Liver (tissue), 9 donors: Measurements from ENCODE around the gene DSPP. TPM values are rescaled to one million over a fixed set of nuclear protein-coding genes. Genes with fewer than 3 reads are reported as not detected.

Experiments
- DNase-seq: peaks from one replicate; pipeline ENCODE4 v3.0.0-alpha.2; 2017; ENCODE audit warnings: low spot score
- H3K27ac ChIP-seq, 2 donors: one replicate each; pipeline ENCODE4 v1.7.0; 2013; ENCODE audit warnings: inconsistent platforms in 2 of 2, low read length in 2 of 2, control low read depth in 1 of 2, low read depth in 1 of 2, mild to moderate bottlenecking in 1 of 2
- H3K27me3 ChIP-seq, 4 donors: one replicate each; pipeline versions ENCODE4 v1.6.1 to v1.7.0; 2013; ENCODE audit warnings: low read length in 3 of 4, inconsistent platforms in 1 of 4, mild to moderate bottlenecking in 1 of 4, moderate library complexity in 1 of 4; ENCODE audit not compliant: control insufficient read depth in 4 of 4, insufficient read depth in 4 of 4
- H3K36me3 ChIP-seq, 4 donors: one replicate each; pipeline versions ENCODE4 v1.6.1 to v1.7.0; 2013; ENCODE audit warnings: low read length in 3 of 4, mild to moderate bottlenecking in 3 of 4, low read depth in 1 of 4, moderate library complexity in 1 of 4; ENCODE audit not compliant: control insufficient read depth in 4 of 4, insufficient read depth in 3 of 4
- H3K4me1 ChIP-seq, 4 donors: one replicate each; pipeline versions ENCODE4 v1.6.1 to v1.7.0; 2013; ENCODE audit warnings: low read length in 3 of 4, mild to moderate bottlenecking in 3 of 4, moderate library complexity in 1 of 4; ENCODE audit not compliant: control insufficient read depth in 4 of 4, insufficient read depth in 4 of 4
- H3K4me3 ChIP-seq, 3 donors: one replicate each; pipeline versions ENCODE4 v1.6.1 to v1.7.0; 2013; ENCODE audit warnings: low read length in 3 of 3, control low read depth in 1 of 3, low read depth in 1 of 3, mild to moderate bottlenecking in 1 of 3
- H3K9ac ChIP-seq, 2 donors: one replicate each; pipeline ENCODE4 v1.7.0; 2013; ENCODE audit warnings: low read length in 2 of 2, mild to moderate bottlenecking in 2 of 2, moderate library complexity in 2 of 2, control low read depth in 1 of 2, low read depth in 1 of 2
- H3K9me3 ChIP-seq, 4 donors: one replicate each; pipeline versions ENCODE4 v1.6.1 to v1.7.0; 2013; ENCODE audit warnings: low read length in 3 of 4; ENCODE audit not compliant: control insufficient read depth in 4 of 4
- EGR1 ChIP-seq, 2 donors: IDR thresholded peaks; 2 replicates each; pipeline ENCODE4 v1.6.1; 2016 to 2018; ENCODE audit warnings: antibody characterized with exemption in 2 of 2, low read depth in 2 of 2
- FOXA2 ChIP-seq: IDR thresholded peaks from 2 replicates; pipeline ENCODE4 v1.6.1; 2016; ENCODE audit warnings: antibody characterized with exemption
- GABPA ChIP-seq, 2 donors: IDR thresholded peaks in 1 of 2; conservative IDR thresholded peaks in 1 of 2; 2 replicates each; pipeline ENCODE4 v1.6.1; 2016; ENCODE audit warnings: antibody characterized with exemption in 2 of 2, mild to moderate bottlenecking in 1 of 2, moderate library complexity in 1 of 2
- HNF4A ChIP-seq, 2 donors: conservative IDR thresholded peaks; 2 replicates each; pipeline ENCODE4 v1.6.1; 2016; ENCODE audit warnings: antibody characterized with exemption in 2 of 2, mild to moderate bottlenecking in 2 of 2
- HNF4G ChIP-seq: IDR thresholded peaks from 2 replicates; pipeline ENCODE4 v1.6.1; 2016; ENCODE audit warnings: antibody characterized with exemption
- JUND ChIP-seq, 2 donors: IDR thresholded peaks; 2 replicates each; pipeline ENCODE4 v1.6.1; 2016; ENCODE audit warnings: antibody characterized with exemption in 2 of 2
- NR2F2 ChIP-seq: IDR thresholded peaks from 2 replicates; pipeline ENCODE4 v1.6.1; 2016; ENCODE audit warnings: antibody characterized with exemption
- RAD21 ChIP-seq, 2 donors: IDR thresholded peaks; 2 replicates each; pipeline ENCODE4 v1.6.1; 2016; ENCODE audit warnings: antibody characterized with exemption in 2 of 2, mild to moderate bottlenecking in 2 of 2
- RXRA ChIP-seq, 2 donors: IDR thresholded peaks; 2 replicates each; pipeline ENCODE4 v1.6.1; 2017 to 2018; ENCODE audit warnings: antibody characterized with exemption in 2 of 2, mild to moderate bottlenecking in 1 of 2
- SP1 ChIP-seq: IDR thresholded peaks from 2 replicates; pipeline ENCODE4 v1.6.1; 2018; ENCODE audit warnings: antibody characterized with exemption, mild to moderate bottlenecking
- TAF1 ChIP-seq: conservative IDR thresholded peaks from 2 replicates; pipeline ENCODE4 v1.6.1; 2016; ENCODE audit warnings: antibody characterized with exemption, mild to moderate bottlenecking
- YY1 ChIP-seq: IDR thresholded peaks from 2 replicates; pipeline ENCODE4 v1.6.1; 2016; ENCODE audit warnings: antibody characterized with exemption, mild to moderate bottlenecking
- WGBS: extraction: QIAGEN DNeasy Blood & Tissue Kit; methylation state at CpG from one replicate; pipeline ENCODE4 v1.1.7; 2013; 5-methylcytosine and 5-hydroxymethylcytosine counted together
- polyA plus RNA-seq, 2 donors: library from polyadenylated mRNA; stranded (reverse) in 1 of 2; unstranded in 1 of 2; fragments of 200-250 nt in 1 of 2; fragments of >200 nt in 1 of 2; fragmentation: Nextera tagmentation in 1 of 2; extraction: Ambion mirVana in 1 of 2; gene quantifications; one replicate each; pipeline versions ENCODE4 v1.2.1 to v1.2.3, GENCODE V29; 2013 to 2015
- total RNA-seq, 2 donors: library from RNA; depleted of rRNA; stranded (reverse); fragments of >200 nt; gene quantifications; one replicate each; pipeline ENCODE4 v1.2.3, GENCODE V29; 2014
- TF ChIP-seq, protein P1 (sequence below): IDR thresholded peaks from 2 replicates; pipeline ENCODE4 v1.6.1; 2016; ENCODE audit warnings: antibody characterized with exemption
- TF ChIP-seq, protein P2 (sequence below): IDR thresholded peaks from 2 replicates; pipeline ENCODE4 v1.6.1; 2016; ENCODE audit warnings: antibody characterized with exemption
- TF ChIP-seq, protein P3 (sequence below): IDR thresholded peaks from 2 replicates; pipeline ENCODE4 v1.6.1; 2016; ENCODE audit warnings: antibody characterized with exemption
- TF ChIP-seq, protein P4 (sequence below): IDR thresholded peaks from 2 replicates; pipeline ENCODE4 v1.6.1; 2016; ENCODE audit warnings: antibody characterized with exemption, mild to moderate bottlenecking
- TF ChIP-seq, protein P5 (sequence below): fragments of 150-350 bp; IDR thresholded peaks from 2 replicates; pipeline ENCODE4 v1.5.1; 2017; ENCODE audit warnings: improper control_type of control experiment, low read depth, low read length; ENCODE audit not compliant: missing input control
- donor health status: healthy.
- donor health status: healthy.
- donor health status: healthy.
- donor health status: healthy.
- donor health status: healthy.

The DSPP gene
- total and polyA plus RNA-seq, 4 donors: under 0.01 TPM; not detected in 3

DNA sequence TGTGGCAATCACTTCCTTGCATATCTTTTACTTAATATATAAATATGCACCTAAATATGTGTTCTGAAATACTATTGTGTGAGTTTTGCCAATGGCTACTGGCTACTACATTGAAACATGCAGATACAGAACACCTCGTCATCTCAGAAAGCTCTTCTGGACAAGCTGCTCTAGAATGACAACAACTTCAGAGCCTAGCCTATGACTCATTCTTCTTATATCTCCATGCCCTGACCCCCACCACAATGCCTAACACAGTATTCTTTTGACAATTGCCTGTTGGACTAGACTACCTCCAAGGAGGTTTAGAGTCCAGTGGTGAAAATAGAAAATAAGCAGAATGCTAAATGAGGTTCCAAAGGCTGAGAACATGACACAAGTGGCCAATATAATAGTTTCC is 24.1 kb downstream of the DSPP start:
- TF ChIP-seq TAF1 (no peak), HNF4A (conservative IDR thresholded peaks at IDR 0.05) (no peak), JUND (IDR thresholded peaks at IDR 0.05) (no peak), RXRA (IDR thresholded peaks at IDR 0.05) (no peak)
- TF ChIP-seq, protein P1, sequence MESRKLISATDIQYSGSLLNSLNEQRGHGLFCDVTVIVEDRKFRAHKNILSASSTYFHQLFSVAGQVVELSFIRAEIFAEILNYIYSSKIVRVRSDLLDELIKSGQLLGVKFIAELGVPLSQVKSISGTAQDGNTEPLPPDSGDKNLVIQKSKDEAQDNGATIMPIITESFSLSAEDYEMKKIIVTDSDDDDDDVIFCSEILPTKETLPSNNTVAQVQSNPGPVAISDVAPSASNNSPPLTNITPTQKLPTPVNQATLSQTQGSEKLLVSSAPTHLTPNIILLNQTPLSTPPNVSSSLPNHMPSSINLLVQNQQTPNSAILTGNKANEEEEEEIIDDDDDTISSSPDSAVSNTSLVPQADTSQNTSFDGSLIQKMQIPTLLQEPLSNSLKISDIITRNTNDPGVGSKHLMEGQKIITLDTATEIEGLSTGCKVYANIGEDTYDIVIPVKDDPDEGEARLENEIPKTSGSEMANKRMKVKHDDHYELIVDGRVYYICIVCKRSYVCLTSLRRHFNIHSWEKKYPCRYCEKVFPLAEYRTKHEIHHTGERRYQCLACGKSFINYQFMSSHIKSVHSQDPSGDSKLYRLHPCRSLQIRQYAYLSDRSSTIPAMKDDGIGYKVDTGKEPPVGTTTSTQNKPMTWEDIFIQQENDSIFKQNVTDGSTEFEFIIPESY: no peak
- H3K4me1 ChIP-seq: no peaks in the 10 kb centered on the region
- H3K4me3 ChIP-seq: no peak overlapping the region
- H3K27me3 ChIP-seq: no peaks in the 10 kb centered on the region
- H3K27ac ChIP-seq: no peak overlapping the region
- no peaks in the 10 kb centered on the region for H3K9me3 ChIP-seq
- 89% methylated on average over 1 of the region's 1 CpG for WGBS
- no peaks in the 10 kb centered on the region for H3K36me3 ChIP-seq
- no peak overlapping the region for H3K9ac ChIP-seq
- no peak for DNase-seq

DNA sequence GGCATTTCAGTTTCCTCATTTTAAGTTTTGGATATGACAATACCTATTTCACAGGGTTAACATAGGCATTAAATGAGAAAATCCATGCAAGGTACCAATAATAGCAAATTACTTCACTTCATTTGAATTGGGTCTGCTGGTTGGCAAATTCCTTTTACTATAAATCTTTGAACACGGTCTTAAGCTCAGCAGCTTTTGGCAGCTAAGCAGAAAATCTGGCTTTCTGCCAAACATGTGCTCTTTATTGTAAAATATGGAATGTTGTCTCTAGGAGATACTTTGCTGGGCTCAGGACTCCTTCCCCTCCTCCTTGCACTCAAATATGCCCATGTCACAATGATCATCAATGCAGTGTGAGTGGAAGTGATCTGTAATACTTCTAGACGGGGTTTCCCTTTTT is 24.9 kb downstream of the DSPP start:
- H3K27me3 ChIP-seq: no peaks in the 10 kb centered on the region
- TF ChIP-seq SP1 (no peak), GABPA (IDR thresholded peaks at IDR 0.05 in 1 of 2, conservative IDR thresholded peaks at IDR 0.05 in 1 of 2) (no peak), RAD21 (IDR thresholded peaks at IDR 0.05) (no peak), JUND (IDR thresholded peaks at IDR 0.05) (no peak), RXRA (IDR thresholded peaks at IDR 0.05) (no peak), EGR1 (IDR thresholded peaks at IDR 0.05; ENCODE audit: low read depth in 2 of 2) (no peak), FOXA2 (no peak), HNF4A (conservative IDR thresholded peaks at IDR 0.05) (no peak), NR2F2 (no peak), TAF1 (no peak), HNF4G (no peak), YY1 (no peak)
- TF ChIP-seq, protein P2, sequence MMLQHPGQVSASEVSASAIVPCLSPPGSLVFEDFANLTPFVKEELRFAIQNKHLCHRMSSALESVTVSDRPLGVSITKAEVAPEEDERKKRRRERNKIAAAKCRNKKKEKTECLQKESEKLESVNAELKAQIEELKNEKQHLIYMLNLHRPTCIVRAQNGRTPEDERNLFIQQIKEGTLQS: no peak
- TF ChIP-seq, protein P3, sequence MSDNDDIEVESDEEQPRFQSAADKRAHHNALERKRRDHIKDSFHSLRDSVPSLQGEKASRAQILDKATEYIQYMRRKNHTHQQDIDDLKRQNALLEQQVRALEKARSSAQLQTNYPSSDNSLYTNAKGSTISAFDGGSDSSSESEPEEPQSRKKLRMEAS: no peak
- TF ChIP-seq, protein P4, sequence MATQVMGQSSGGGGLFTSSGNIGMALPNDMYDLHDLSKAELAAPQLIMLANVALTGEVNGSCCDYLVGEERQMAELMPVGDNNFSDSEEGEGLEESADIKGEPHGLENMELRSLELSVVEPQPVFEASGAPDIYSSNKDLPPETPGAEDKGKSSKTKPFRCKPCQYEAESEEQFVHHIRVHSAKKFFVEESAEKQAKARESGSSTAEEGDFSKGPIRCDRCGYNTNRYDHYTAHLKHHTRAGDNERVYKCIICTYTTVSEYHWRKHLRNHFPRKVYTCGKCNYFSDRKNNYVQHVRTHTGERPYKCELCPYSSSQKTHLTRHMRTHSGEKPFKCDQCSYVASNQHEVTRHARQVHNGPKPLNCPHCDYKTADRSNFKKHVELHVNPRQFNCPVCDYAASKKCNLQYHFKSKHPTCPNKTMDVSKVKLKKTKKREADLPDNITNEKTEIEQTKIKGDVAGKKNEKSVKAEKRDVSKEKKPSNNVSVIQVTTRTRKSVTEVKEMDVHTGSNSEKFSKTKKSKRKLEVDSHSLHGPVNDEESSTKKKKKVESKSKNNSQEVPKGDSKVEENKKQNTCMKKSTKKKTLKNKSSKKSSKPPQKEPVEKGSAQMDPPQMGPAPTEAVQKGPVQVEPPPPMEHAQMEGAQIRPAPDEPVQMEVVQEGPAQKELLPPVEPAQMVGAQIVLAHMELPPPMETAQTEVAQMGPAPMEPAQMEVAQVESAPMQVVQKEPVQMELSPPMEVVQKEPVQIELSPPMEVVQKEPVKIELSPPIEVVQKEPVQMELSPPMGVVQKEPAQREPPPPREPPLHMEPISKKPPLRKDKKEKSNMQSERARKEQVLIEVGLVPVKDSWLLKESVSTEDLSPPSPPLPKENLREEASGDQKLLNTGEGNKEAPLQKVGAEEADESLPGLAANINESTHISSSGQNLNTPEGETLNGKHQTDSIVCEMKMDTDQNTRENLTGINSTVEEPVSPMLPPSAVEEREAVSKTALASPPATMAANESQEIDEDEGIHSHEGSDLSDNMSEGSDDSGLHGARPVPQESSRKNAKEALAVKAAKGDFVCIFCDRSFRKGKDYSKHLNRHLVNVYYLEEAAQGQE: no peak
- TF ChIP-seq, protein P5, sequence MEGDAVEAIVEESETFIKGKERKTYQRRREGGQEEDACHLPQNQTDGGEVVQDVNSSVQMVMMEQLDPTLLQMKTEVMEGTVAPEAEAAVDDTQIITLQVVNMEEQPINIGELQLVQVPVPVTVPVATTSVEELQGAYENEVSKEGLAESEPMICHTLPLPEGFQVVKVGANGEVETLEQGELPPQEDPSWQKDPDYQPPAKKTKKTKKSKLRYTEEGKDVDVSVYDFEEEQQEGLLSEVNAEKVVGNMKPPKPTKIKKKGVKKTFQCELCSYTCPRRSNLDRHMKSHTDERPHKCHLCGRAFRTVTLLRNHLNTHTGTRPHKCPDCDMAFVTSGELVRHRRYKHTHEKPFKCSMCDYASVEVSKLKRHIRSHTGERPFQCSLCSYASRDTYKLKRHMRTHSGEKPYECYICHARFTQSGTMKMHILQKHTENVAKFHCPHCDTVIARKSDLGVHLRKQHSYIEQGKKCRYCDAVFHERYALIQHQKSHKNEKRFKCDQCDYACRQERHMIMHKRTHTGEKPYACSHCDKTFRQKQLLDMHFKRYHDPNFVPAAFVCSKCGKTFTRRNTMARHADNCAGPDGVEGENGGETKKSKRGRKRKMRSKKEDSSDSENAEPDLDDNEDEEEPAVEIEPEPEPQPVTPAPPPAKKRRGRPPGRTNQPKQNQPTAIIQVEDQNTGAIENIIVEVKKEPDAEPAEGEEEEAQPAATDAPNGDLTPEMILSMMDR: no peak
- DNase-seq: no peak
- H3K4me1 ChIP-seq: no peaks in the 10 kb centered on the region
- no peaks in the 10 kb centered on the region for H3K9me3 ChIP-seq
- no peaks in the 10 kb centered on the region for H3K36me3 ChIP-seq
- no peak overlapping the region for H3K27ac ChIP-seq
- no peak overlapping the region for H3K4me3 ChIP-seq
- 63% methylated on average over 2 of the region's 2 CpGs for WGBS
- H3K9ac ChIP-seq: no peak overlapping the region
